BE2C (cell line): ENCODE data around the gene USP7.

Experiments used
- DNase-seq: peaks from one replicate; pipeline ENCODE4 v3.0.0-alpha.2; 2020
- H3K27me3 ChIP-seq: fragments of 250-450 bp; sonication (Bioruptor Pico); 2 replicates; pipeline ENCODE4 v1.5.1; 2020; ENCODE audit warnings: mild to moderate bottlenecking
- H3K36me3 ChIP-seq: fragments of 250-450 bp; sonication (Bioruptor Pico); 2 replicates; pipeline ENCODE4 v1.5.1; 2020; ENCODE audit warnings: mild to moderate bottlenecking
- H3K4me1 ChIP-seq: fragments of 250-450 bp; sonication (Bioruptor Pico); 2 replicates; pipeline ENCODE4 v1.5.1; 2020
- H3K4me3 ChIP-seq: 2 replicates; pipeline ENCODE4 v1.5.1; 2011; ENCODE audit warnings: low read depth, low read length
- H3K9me3 ChIP-seq: fragments of 250-450 bp; sonication (Bioruptor Pico); 2 replicates; pipeline ENCODE4 v1.5.1; 2020
- TF ChIP-seq, protein P1 (sequence below): IDR thresholded peaks from 2 replicates; pipeline ENCODE4 v1.5.1; 2012; ENCODE audit warnings: mild to moderate bottlenecking, low read depth, low read length

Gene USP7

DNA sequence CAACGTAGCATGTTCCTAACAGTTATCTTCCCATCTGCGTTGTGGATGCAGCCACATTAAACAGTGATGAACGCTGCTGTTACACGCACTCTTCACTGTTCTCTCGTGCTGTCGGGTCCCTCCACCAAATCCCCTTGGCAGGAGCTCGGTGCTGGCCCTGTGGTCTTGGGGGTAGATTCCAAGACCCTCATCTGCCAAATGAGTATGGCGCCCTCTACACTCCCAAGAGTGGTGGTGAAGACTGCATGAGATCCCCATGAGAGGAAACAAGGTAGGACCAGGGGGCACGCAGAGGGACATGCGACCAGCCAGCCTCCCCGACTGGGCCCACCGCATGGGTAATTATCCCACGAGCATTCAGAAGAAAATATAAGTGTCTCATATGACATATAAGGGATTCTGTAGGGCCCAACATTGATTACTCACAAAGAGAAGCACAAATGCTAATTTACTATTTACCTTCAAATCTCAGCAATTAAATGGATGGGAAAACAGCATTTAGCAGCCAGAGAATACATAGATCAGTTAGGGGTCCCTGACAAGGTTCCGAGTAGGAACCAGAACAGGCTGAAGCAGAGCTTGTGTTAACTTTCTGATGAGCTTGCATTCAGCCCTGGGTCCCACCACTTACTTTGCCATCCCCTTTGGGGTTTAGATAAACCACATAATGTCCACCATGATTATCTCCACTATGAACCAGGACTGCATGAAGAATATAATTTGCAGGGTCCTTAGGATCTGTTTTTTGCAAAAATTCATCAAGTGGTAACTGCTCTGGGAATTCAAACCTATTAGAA is 57.7 kb downstream of the USP7 start:
- H3K27me3 ChIP-seq: no peaks in the 10 kb centered on the region
- H3K36me3 ChIP-seq: peaks cover 95% of the 10 kb centered on the region
- no peak for DNase-seq
- H3K9me3 ChIP-seq: no peaks in the 10 kb centered on the region
- no peaks in the 10 kb centered on the region for H3K4me1 ChIP-seq
- no peak overlapping the region for H3K4me3 ChIP-seq
- TF ChIP-seq, protein P1, sequence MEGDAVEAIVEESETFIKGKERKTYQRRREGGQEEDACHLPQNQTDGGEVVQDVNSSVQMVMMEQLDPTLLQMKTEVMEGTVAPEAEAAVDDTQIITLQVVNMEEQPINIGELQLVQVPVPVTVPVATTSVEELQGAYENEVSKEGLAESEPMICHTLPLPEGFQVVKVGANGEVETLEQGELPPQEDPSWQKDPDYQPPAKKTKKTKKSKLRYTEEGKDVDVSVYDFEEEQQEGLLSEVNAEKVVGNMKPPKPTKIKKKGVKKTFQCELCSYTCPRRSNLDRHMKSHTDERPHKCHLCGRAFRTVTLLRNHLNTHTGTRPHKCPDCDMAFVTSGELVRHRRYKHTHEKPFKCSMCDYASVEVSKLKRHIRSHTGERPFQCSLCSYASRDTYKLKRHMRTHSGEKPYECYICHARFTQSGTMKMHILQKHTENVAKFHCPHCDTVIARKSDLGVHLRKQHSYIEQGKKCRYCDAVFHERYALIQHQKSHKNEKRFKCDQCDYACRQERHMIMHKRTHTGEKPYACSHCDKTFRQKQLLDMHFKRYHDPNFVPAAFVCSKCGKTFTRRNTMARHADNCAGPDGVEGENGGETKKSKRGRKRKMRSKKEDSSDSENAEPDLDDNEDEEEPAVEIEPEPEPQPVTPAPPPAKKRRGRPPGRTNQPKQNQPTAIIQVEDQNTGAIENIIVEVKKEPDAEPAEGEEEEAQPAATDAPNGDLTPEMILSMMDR: peak; percentile 57

DNA sequence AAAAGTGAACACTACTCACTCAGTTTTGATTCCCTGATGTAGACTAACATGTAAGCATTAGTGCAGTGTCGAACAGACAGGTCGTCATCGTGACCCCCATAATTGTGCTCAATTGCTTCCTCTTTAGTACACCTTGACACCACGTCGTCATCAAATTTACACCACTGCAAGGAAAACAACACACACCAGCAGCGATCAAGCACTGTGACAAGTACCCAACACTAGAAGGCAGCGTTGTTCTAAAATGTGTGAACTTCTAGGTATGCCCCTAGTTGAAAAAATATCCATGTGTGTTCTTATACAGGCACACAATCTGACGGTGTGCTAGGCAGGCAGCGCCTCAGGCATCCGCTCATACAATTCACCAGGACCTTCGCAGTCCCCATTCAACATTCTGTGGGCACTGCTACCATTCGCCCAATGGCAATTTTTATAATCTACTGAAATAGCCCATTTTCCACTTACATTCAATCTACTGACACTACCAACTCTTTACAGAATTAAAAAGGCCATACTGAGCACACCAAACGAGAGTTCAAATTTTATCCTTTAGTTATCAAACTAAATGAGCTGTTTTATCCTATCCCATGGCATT is 58.4 kb downstream of the USP7 start:
- H3K27me3 ChIP-seq: no peaks in the 10 kb centered on the region
- H3K9me3 ChIP-seq: no peaks in the 10 kb centered on the region
- TF ChIP-seq, protein P1: peak; percentile 67
- no peak for DNase-seq
- peaks cover 95% of the 10 kb centered on the region for H3K36me3 ChIP-seq
- H3K4me1 ChIP-seq: no peaks in the 10 kb centered on the region
- H3K4me3 ChIP-seq: no peak overlapping the region

DNA sequence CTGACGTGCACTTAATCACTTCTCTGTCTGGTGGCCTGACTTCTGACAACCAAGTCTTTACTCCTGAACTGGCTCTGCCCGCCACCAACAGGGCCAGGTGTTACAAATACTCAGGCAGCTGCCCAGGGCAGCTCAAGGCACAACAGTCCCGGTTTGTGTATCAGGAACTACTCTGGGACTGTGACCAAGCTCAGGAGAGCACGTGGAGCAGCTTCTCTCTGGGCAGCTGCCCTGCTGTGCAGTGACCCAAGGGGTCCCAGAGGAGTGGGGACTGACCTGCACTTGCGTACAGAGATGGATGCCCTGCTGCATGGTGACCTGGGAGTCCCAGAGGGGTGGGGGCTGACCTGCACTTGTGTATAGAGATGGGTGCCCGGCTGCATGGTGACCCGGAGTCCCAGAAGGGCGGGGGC is 59.7 kb downstream of the USP7 start:
- Histone ChIP-seq H3K4me3 (no peak overlapping the region), H3K36me3 (peaks cover 95% of the 10 kb centered on the region), H3K4me1 (no peaks in the 10 kb centered on the region), H3K9me3 (no peaks in the 10 kb centered on the region), H3K27me3 (no peaks in the 10 kb centered on the region)
- TF ChIP-seq, protein P1: no peak
- no peak for DNase-seq

DNA sequence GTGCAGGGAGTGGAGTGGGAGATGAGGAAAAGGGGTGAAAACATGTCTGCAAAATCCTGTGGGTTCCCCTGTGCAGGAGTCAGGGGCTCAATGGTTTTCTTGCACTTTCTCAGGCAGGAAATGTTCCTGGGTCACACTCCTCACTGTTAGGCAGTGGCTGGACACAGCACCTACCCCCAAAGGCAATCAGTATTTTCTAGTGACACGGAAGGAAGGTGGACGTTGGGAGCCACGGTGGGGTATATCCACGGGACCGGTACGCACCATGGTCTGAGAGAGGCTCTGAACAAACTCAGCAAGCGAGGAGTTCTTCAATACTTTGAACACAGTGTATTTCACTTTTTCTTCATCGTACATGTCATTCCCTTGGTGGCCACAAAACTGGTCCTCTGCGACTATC is 60.7 kb downstream of the USP7 start:
- TF ChIP-seq, protein P1: no peak
- no peaks in the 10 kb centered on the region for H3K4me1 ChIP-seq
- no peaks in the 10 kb centered on the region for H3K27me3 ChIP-seq
- no peaks in the 10 kb centered on the region for H3K9me3 ChIP-seq
- no peak for DNase-seq
- H3K36me3 ChIP-seq: peaks cover 95% of the 10 kb centered on the region
- H3K4me3 ChIP-seq: no peak overlapping the region

DNA sequence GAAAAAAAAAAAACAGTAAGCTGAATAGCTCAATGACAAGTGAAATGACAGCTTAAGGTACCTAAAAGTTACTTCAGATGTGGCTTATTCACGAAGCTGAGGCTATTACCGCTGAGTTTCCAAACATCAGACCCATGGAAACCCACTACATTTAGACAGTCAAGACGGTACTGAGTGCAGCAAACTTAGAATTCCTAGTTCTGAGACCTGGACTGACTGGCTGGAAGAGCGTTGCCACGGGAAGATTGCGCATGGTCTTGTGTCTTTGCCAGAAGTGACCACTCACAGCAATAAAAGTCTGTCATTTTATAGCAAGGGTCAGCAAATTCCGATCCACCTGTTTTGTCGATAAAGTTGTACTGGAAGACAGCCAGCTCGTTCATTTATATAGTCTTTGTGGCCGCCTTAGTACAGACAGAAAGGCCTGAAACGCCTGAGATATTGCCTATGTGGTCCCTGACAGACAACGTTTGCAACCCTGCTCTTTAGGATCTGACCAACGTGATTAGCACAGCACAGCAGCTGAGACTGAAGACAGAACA is 62.3 kb downstream of the USP7 start:
- no peaks in the 10 kb centered on the region for H3K27me3 ChIP-seq
- DNase-seq: no peak
- no peaks in the 10 kb centered on the region for H3K9me3 ChIP-seq
- H3K4me1 ChIP-seq: no peaks in the 10 kb centered on the region
- TF ChIP-seq, protein P1: no peak
- H3K36me3 ChIP-seq: peaks cover 92% of the 10 kb centered on the region
- no peak overlapping the region for H3K4me3 ChIP-seq

DNA sequence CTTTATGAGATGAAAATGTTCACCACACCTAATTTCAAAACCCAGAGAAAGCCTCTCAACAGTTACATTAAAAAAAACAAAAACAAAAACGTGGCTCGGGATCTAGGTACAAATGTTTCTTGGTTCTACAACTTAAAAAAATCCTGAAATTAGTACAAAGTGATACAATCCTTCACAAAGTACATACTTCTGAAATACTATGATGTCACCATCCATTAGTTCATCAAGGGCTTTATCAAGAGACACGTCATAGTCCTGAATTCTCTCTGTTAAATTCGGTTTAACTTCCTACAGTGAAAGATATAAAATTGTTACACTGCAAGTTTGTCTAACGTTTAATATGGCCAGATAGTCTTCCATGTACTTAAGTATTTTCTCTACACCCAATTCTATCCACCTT is 63.4 kb downstream of the USP7 start:
- Histone ChIP-seq H3K4me1 (no peaks in the 10 kb centered on the region), H3K27me3 (no peaks in the 10 kb centered on the region), H3K36me3 (peaks cover 88% of the 10 kb centered on the region), H3K9me3 (no peaks in the 10 kb centered on the region), H3K4me3 (no peak overlapping the region)
- no peak for DNase-seq
- TF ChIP-seq, protein P1: no peak
